Astrocyte of the cerebellum (primary cell): Measurements from ENCODE around the gene EPC2.
A peak's percentile ranks its signal among the peaks of the same experiment; 100 is the strongest.

Experiments used
- DNase-seq: peaks from one replicate; pipeline ENCODE4 v3.0.0-alpha.2; 2011; ENCODE audit warnings: low read depth
- H3K4me3 ChIP-seq: 2 replicates; pipeline ENCODE4 v1.5.1; 2011; ENCODE audit warnings: mild to moderate bottlenecking, low read depth, low read length, moderate library complexity
- CTCF ChIP-seq: IDR thresholded peaks from 2 replicates; pipeline ENCODE4 v1.5.1; 2012; ENCODE audit warnings: low read length, low read depth, moderate library complexity, mild to moderate bottlenecking; ENCODE audit errors: missing control alignments
- in situ Hi-C: cut with HindIII; loops from 2 replicates; pipeline ENCODE4 v1.10.0; 2017; ENCODE audit warnings: low sequenced_read_pairs

EPC2 gene

GRCh38 chr2:148607566-148607965 is 37.0 kb upstream of the EPC2 start:
- H3K4me3 ChIP-seq, result no peak overlapping the region
- DNase-seq, result no peak
- in situ Hi-C loops, result no loop called here
- TF ChIP-seq CTCF, result no peak

GRCh38 chr2:148613231-148614013 is 31.1 kb upstream of the EPC2 start:
- no peak for DNase-seq
- no peak overlapping the region for H3K4me3 ChIP-seq
- TF ChIP-seq CTCF, result no peak
- in situ Hi-C loops, result no loop called here

- no peak for DNase-seq
- TF ChIP-seq CTCF, result no peak
- no peak overlapping the region for H3K4me3 ChIP-seq
- in situ Hi-C loops, result no loop called here
Measured at GRCh38 chr2:148614014-148614321, 30.6 kb upstream of the EPC2 start.

- no peak for TF ChIP-seq CTCF
- DNase-seq, result peak; percentile 27
- H3K4me3 ChIP-seq, result no peak overlapping the region
Measured at GRCh38 chr2:148614322-148615049, 30.1 kb upstream of the EPC2 start.

GRCh38 chr2:148615381-148615841 is 29.1 kb upstream of the EPC2 start:
- in situ Hi-C loops, result no loop called here
- H3K4me3 ChIP-seq, result no peak overlapping the region
- TF ChIP-seq CTCF, result no peak
- DNase-seq, result no peak

More at GRCh38 chr2:148614322-148615049, 30.1 kb upstream of the EPC2 start:
- in situ Hi-C loops, result no loop called here

GRCh38 chr2:148616662-148617061 is 27.9 kb upstream of the EPC2 start:
- H3K4me3 ChIP-seq, result no peak overlapping the region
- no peak for DNase-seq
- no peak for TF ChIP-seq CTCF
- in situ Hi-C loops, result no loop called here
